NT2/D1 (cell line): ENCODE data around the gene FANCF.

Source experiments
- SUZ12 ChIP-seq: IDR thresholded peaks from 2 replicates; pipeline ENCODE4 v1.6.1; 2011; ENCODE audit not compliant: insufficient read length, insufficient read depth; ENCODE audit errors: extremely low read depth
- YY1 ChIP-seq: IDR thresholded peaks from 2 replicates; pipeline ENCODE4 v1.6.1; 2011; ENCODE audit not compliant: insufficient read length, insufficient read depth
- ZNF274 ChIP-seq: IDR thresholded peaks from 2 replicates; pipeline ENCODE4 v1.6.1; 2011; ENCODE audit warnings: mild to moderate bottlenecking, low read depth, low read length

GRCh38 chr11:22625448-22626287 is at the start of gene FANCF:
- TF ChIP-seq YY1 (no peak), SUZ12 (no peak), ZNF274 (no peak)
